HG03439 (cell line): ENCODE data around the gene ANO2.

Experiments
- ATAC-seq: cut with Tn5 transposase; IDR thresholded peaks from one replicate; pipeline ENCODE4 v1.9.1; 2021; ENCODE audit warnings: mild to moderate bottlenecking, moderate library complexity; ENCODE audit not compliant: unreplicated experiment

ANO2 gene

DNA sequence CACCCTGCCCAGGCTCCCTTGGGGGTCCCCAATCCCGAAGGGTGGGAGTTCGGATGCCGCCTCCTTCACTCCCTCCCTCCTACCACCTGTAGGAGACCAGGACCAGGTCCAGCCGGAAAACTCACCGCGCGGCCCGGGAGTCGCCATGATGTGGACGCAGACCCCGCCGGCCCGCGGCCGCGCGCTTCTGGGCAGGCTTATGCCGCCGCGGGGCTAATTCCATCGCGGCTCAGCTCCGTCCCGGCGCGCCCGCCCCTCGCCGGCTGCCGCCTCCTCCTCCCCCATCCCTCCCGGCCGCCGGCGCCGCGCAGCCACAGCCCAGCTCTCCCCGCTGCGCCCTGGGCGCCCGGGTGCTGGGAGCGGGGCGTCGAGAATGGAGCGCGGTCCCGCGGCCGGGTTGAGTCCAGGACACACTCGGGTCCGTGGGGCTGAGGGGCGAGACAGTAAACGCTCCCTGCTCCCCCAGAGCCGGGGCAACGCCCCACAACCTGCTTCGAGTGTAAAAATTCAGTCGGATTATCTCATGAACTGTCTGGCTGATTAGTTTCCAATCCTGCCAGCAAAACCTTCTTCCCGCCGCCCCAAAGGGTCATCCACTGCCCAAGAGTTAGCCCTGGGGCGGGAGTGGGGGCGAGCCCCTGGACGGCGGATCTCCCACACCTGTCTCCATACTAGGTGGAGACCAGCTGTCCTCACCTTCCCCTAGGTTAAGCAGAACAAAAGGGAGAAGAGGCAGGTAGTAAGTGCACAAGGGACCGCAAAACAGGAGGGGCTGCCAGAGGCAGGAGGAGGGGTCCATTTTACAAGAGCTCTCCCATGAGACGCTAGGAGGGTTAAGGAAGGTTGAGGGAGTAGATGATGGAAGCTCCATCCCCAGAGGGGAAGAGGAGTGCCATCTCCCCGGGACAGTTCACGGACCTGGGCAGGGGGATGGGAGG is at the start of gene ANO2:
Gene ANO2, minus strand, starts transcription at position 189 of the 938 bp plus-strand sequence. Its CDS starts 42 bp downstream, at position 147.
- no peak for ATAC-seq

DNA sequence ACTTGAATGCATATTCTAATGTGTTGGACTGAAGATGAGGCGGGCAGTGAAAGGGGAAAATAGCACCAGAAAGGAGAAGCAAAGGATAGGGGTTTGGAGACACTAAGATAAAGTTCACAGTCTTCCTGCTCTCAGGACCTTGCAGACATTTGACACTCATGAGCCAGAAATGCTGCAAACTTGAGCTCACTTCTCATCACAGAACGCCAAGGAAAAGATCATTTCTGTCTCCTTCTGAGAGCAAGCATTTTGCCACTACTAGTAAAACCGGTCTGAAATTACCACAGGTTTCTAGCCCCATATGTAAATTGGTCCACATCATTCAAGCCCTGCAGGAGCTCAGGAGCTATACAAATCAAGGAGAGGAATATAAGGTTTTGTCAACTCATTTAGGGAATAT is 44.6 kb upstream of the ANO2 start:
- no peak for ATAC-seq

DNA sequence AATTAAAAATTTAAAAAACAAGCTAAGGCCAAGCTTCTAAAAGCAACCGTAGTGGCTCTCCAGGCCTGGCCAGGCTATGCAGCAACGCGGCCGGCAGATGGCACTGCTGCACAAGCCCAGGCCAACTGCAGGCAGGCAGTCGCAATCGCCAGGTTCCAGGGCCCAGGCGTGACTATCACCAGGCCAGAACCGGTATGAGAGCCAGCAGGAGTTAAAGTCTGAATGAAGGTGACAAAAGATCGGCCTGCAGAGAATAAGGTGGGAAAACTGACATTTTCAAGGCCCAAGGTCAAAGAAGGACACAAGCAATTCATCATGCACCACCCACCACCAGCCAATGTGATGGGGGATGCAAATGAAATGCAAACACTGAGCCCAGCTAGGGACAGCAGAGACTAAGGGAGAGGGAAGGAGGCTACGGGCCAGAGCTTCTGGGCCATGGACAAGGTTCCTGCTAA is 43.6 kb upstream of the ANO2 start:
- ATAC-seq = no peak

DNA sequence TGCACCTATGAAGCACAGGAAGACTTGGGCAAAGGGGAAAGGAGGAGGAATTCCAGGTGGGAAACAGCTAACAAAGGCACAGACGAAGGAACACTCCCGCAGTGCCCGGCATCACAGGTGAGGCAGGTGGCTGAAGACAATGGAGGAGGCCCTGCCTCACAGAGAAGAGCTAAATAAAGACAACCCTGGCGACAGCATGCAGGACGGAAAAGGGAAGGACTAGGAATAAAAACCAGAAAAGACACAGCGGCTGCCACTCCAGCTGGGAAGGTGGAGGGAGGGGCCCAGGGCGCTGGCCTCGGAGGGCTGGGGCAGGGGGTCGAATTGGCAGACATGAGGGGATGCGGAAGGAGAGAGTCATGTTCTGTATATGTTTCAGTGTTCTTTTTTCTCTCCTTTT is 43.0 kb upstream of the ANO2 start:
- ATAC-seq = no peak

DNA sequence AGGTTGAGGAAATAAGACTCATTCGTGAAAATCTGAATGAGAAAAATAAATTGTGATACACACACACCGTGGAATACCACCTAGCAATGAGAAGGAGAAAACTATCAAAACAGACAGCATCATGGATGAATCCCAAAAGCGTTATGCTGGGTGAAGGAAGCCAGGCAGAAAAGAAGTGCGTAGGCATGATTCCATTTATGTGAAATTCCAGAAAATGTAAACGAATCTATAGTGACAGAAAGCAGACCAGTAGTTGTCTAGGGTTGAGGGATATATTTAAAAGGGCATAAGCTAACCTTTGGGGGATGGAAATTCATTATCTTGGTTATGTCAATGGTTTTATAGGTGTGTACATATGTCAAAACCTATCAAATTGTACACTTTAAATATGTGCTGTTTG is 42.5 kb upstream of the ANO2 start:
- no peak for ATAC-seq

DNA sequence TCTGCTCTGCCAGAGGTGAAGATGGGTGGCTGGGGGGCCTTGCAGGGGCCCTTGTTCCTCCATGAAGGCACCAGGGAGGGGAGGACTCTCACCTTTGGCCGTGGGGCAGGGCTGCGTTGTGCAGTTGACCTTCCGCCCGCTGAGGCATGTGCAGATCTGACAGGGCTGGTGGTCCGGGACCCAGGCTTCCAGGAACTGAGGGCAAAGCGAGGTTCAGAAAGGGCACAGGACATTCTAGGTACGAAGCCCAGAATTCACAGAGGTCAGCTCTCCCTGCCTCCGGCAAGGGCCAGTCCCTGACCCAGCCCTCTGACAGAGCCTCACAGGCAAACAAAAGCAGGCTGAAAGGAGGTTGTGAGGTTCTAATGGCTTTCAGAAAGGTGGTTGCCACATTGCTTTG is 40.4 kb upstream of the ANO2 start:
- no peak for ATAC-seq

DNA sequence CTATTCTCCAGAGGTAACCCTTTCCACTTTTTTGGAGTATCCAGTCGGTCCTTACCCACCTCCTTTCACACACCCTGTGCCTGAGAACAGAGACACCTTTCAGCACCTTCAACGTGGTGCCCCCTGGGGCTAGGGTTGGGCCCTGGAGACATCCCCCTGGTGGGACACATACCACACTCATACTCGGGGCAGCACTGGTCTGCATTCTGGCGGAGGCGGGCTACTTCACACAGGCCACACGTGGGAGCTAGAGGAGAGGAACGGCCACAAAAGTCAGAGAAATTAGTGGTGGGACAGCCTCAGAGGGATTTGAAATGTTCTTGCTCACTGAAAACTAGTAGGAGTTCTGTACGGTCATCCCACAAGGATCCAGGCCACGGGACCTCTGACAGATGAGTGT is 39.8 kb upstream of the ANO2 start:
- ATAC-seq = no peak

DNA sequence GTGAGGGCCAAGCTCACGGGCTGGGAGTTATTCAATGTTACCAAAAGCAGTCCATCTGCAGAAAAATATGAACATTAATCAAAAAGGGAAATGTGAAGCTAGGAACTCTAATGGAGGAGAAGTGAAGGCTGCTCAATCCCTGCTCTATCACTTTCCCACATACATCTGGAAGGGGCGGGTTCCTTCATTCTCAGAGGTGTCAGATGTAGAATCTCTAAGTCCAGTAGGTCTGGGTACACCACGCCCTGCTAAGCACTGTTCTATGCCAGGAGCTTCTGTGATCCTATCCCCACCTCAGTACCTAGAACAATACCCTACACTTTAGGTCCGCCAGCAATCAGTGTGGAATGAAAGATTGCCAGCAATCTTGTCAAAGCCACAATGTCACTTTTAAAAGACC is 37.0 kb upstream of the ANO2 start:
- ATAC-seq = no peak

DNA sequence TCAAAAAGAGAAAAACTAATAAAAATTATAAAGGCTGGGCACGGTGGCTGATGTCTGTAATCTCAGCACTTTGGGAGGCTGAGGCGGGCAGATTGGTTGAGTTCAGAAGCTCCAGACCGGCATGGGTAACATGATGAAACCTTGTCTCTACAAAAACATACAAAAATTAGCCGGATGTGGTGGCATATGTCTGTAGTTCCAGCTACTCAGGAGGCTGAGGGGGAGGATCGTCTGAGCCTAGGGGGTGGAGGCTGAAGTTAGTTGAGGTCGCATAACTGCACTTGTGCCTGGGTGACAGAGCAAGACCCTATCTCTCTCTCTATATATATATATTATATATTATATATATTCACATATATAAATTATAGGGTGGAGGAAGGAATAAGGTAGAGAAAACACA is 32.5 kb upstream of the ANO2 start:
- no peak for ATAC-seq

DNA sequence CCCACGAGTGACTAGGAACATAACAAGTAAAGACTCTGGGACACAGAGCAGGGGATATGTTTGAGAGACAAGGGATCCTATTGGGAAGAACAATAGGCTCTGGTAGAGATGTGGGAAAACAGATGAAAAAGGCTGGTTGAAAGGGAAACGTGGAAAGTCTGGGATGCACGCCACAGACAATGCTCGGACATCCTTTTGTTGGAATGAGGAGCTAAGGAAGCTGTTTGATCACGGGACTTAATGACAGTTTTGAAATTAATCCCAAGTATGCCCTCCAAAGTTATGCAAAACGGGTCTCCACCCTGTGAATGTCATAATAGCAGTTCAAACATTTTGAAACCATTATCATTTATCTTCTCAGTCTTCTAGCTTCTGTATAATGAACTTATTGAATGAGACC is 31.7 kb upstream of the ANO2 start:
- no peak for ATAC-seq

DNA sequence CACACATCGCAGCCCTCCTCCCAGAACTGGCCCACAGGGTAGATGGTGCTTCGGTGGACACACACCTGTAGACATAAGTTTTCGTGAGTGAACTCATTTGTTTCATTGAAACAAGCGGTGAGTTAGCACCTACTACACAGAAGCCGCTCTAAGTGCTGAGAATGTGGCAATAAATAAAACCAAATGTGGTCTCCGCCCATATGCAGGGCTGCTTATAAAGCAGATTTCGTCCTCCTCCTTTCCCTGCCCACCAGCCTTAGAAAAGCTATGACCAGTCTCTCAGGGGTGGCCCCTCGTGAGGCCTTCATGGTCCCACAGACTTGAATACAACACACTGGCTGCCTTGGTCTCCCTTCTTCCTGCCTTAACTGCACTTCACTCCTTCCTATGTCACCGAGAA is 31.1 kb upstream of the ANO2 start:
- no peak for ATAC-seq

DNA sequence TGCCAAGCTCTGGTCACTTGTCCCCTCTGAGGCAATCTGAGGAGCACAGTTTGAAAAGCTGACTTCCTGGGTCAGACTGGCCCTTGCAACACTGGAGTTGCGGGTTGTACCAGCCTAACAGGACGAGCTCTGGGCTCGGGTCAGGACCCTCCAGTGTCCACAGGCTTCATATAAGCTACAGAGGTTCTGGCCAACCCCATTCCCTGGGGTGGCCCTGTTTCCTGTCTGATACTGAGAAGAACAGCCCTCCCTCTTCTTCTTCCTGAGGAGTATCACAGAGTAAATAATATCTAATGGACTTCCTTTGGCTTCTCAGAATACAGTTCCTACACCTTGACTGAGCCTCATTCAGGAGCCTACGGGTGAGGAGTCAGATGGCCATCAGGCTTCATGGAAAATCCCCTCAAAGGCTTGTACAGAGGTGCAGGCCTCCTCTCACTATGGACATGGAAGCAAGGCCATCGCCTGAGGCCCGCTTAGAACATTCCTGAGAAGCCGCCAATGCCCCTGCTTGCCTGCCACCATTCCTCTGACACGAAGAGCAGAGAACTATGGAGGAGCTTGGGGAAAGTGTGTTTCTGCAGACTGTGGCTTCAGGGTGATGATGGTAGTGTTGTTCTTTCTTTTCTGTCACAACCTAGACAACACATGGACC is 28.5 kb upstream of the ANO2 start:
- no peak for ATAC-seq

DNA sequence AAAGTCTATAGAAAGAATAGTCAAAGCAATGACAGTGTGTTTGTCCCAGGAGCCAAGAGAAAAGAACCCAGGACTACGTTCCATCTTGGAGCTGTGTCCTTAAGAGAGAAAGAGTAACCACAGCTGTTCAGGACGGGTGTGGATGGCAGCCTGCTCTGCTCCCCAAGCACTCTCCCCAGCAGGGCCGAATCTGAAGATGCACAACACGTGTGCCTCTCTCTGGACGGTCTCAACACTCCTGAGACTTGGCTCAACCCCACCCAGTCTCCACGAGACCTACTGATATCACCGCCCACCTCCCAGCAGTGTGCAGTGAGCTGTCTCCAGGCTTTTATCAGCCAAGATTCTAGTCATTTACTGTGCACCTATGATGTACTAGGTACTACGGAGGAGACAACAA is 27.3 kb upstream of the ANO2 start:
- no peak for ATAC-seq

DNA sequence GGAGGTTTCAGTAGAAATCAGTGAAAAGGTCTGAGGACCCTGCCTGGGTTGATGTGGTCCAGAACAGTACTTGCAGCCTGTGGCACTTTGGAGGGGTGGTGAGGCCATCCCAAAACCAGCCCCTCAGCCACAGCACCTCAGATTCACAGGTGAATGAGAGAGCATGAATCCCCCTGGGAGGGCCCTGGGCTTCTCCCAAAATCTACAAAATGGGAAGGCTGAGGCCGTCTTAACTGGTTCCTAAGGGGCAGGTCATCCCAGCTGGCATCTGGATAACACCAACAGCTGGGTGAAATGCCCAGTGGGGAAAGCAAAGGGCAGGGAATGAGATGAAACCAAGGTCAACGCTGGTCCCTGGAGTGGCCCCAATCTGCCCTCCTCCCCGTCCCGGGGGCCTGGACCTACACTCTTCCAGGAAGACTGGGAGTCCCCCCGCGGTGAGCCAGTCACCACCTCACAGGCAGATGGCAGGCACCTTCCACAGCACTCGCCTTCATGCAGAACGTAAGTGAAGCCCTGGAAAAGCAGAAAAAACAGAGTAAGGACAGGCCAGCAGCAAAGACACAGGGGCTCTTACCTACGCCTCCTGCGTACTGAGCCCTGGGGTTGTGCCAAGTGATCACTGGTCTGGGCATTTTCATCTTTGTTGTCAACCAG is 26.3 kb upstream of the ANO2 start:
- ATAC-seq = no peak

DNA sequence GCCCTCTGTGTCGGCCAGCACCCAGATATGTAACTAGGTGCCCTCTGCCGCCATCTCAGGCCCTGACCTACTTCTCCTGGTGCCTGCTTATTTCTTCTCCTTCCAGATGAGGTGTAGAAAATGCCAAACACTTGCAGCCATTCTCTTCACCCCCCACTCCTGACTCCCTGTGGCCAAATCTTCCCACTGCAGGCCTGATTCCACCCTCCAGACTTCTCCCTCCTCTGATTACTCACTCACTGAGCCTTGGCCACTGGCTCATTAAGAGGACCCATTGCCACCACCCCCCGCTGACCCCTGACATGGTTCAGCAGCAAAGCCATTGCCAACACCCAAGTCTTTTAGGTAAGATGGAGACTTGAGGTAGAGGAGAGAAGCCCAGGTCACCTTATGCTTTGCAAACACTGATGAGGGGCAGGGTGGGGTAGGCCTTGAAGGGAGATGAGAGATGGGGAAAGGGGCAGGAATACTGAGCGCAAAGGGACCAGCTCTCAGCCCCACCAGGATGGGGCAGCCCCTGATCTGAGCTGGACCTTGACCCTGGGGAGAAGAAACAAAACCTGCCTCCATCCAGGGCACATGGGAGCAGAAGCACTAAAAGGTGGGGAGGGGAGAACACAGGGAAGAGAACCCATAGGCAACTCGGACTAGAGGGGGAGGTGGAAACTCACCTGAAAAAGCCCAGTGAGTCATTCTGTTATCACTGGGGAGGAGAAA is 25.1 kb upstream of the ANO2 start:
- ATAC-seq = no peak

DNA sequence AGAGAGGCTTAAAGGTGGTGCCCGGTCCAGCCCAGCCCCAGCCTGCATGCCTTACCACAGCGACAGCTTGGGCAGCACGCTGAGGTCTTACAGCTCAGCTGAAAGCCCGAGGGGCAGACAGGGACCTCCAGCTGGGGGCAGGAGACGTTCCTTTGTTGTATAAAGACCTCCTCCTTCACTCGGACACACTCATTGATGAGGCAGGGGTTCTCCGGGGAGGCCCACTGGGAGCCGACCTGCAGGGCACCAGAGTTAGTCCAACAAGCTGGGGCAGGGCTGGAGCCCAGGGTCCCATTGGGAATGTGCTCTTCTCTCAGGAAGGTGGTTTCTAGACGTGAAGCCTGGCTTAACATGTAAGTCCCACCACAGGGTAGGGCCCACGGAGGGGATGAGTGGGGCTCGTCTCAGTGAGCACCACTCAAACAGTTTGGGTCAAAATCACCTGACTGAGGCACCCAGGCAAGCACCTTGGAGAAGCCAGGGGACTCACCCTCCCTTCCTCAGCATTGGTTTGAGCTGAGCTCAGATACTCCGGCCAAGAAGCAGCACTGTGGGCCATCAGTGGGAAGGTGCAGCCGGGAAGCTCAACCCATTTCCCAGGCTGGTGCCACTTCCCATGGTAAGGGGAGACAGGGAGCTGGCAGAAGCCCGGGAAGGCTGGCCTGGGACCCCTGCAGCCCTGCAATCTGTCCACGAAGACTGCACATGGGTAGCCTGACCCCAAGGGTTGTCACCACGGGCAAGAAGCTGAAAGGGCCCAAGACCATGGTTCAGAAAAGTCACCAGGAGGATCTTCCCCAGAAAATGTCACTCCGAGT is 24.3 kb upstream of the ANO2 start:
- ATAC-seq = no peak

DNA sequence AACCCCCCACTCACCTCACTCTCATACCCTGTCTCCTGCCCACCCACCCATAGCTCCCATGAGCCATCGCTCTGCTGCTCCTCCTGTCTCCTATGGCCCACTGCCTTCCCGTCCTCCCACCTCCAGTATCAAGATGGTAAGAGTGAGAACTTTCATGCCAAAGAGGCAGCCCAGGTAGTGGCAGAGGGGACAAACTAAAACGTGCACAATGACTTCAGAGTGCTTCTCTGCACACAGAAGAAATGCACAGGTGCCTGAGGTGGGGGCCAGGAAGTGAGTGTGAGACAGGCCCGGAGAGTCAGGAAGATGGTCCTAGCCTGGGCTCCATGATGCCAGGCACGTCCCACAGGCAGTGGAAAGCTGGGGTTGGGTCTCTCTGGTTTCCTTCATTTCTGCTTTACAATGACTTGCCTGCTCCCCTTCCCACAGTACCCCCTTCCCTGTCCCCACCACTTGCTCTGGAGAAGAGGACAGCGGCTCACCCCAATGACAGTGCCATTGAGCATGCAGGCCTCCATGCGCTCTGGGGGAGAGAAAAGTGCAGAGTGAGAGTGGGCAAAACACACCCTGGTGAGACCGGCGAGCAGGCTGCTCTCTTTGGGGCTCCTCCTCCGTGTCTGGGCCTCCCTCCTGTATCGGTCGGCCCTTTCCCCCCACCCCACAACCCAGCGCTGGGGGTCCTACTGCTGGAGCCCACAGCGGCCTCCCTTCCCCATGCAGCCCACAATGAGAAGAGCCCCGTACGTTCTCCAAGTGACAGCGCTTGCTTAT is 22.8 kb upstream of the ANO2 start:
- ATAC-seq = no peak

DNA sequence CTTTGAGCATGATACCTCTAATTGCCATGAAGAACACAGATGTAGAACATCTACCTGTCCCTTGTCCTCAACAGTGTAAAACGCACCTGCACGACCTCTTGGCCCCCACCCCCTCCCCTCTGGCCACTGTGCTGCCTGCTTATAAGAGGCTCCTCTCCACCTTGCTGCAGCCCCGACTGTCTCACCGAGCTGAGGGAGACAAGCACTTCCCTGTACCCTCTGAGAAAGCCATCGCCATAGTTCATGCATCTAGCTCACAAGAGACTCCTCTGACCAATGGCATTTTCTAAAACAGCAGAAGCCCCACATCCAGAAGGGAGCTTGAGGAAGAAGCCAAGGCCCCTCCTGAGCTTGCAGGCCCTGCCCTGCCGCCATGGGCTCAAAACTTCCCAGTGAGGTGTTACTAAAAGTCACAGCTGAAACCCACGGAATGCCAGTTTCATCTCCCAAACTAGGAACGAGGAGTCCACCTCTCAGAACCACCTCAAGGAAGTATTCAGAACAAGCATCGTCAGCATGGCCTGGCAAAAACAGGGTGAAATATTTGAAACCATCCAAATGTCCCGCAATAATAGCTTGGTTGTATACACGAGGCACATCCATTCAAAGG is 21.5 kb upstream of the ANO2 start:
- ATAC-seq = no peak

DNA sequence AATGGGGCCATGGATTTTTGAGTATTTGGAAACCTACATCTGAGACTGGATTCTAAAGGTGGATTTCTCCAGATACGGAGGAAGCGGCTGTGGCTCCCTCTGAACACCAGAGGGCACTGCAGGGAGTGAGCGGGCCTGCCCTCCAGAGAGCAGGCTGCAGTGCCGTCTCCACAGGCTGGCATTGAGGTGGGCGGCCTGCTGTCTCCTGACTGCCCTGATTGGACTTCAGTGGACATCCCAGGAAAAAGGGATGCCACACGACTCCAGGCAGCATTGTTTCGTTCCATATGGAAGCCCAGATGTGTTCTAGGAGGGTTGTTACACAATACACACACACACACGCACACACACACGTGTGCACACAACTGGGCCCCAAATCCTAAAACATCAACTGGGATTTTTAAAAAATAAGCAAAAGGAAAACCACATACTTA is 20.9 kb upstream of the ANO2 start:
- ATAC-seq = no peak
